K562 (cell line): ENCODE measurements around the gene PARD3B. TPM values are rescaled to one million over a fixed set of nuclear protein-coding genes. Genes with fewer than 3 reads are reported as not detected.

ENCODE experiments used
- ATAC-seq: fragments of 200-7000 bp; cut with Tn5 transposase; 3 replicates; pipeline ENCODE4 v1.9.1; 2020; ENCODE audit warnings: moderate library complexity
- BruUV-seq: library from RNA; stranded (reverse); fragments of 400-500 nt; replicated peaks from 2 replicates; lab custom pipeline; 2021; lab: Mats Ljungman, UMichigan
- CTCF ChIA-PET: fragments of 300-600 bp; formaldehyde crosslinking; extraction: SDS; loops from one replicate; lab custom pipeline; 2021; ENCODE audit warnings: low intra/inter-chr PET ratio; lab: Yijun Ruan, JAX
- POLR2A ChIA-PET: fragments of 300-600, 350-650 bp; sonication (Branson Sonifier 250); formaldehyde crosslinking; extraction: SDS; loops from one replicate; lab custom pipeline; 2021; ENCODE audit warnings: antibody characterized with exemption, inconsistent platforms; lab: Yijun Ruan, JAX
- DNase-seq, 4 experiments: peaks; one replicate each; pipeline versions ENCODE4 v3.0.0 to v3.0.0-alpha.2; 2011 to 2018; ENCODE audit warnings: low spot score in 3 of 4, mixed read lengths in 3 of 4; ENCODE audit errors: extremely low read depth in 1 of 4
- FAIRE-seq: peaks from 2 replicates; lab custom pipeline; 2011; peaks lifted over from hg19 to GRCh38; lab: Jason Lieb, UNC
- H2AFZ ChIP-seq: 2 replicates; pipeline ENCODE4 v1.6.0; 2011; ENCODE audit warnings: low read depth, low read length, control low read depth, inconsistent platforms
- H3K27ac ChIP-seq: fragments of 200-600 bp; 3 replicates; pipeline ENCODE4 v1.8.0; 2011; ENCODE audit warnings: low read depth, mild to moderate bottlenecking, control low read depth, inconsistent platforms, low read length, moderate library complexity, mixed read lengths; ENCODE audit errors: extremely low read depth
- H3K27me3 ChIP-seq, 2 experiments: fragments of 300-600 bp in 1 of 2; 2 replicates in 1 of 2; 3 replicates in 1 of 2; pipeline versions ENCODE4 v1.6.0 to v1.8.0; 2011; ENCODE audit warnings: inconsistent platforms in 2 of 2, low read length in 2 of 2, mild to moderate bottlenecking in 1 of 2, mixed read lengths in 1 of 2, moderate library complexity in 1 of 2; ENCODE audit not compliant: control insufficient read depth in 2 of 2, insufficient read depth in 2 of 2
- H3K36me3 ChIP-seq: fragments of 300-600 bp; 3 replicates; pipeline ENCODE4 v1.8.0; 2011; ENCODE audit warnings: mild to moderate bottlenecking, low read length, inconsistent platforms; ENCODE audit not compliant: control insufficient read depth, insufficient read depth
- H3K4me1 ChIP-seq, 2 experiments: fragments of 200-600 bp in 1 of 2; replicated peaks in 1 of 2; 2 replicates in 1 of 2; 3 replicates in 1 of 2; pipeline versions ENCODE4 v1.5.1 to v1.8.0; 2011; ENCODE audit warnings: inconsistent platforms in 2 of 2, low read length in 2 of 2, mild to moderate bottlenecking in 1 of 2, mixed read lengths in 1 of 2, moderate library complexity in 1 of 2; ENCODE audit not compliant: control insufficient read depth in 2 of 2, insufficient read depth in 2 of 2
- H3K4me2 ChIP-seq: 2 replicates; pipeline ENCODE4 v1.6.1; 2011; ENCODE audit warnings: low read length, control low read depth, inconsistent platforms, mixed read lengths; ENCODE audit not compliant: insufficient read depth
- H3K4me3 ChIP-seq: fragments of 200-600 bp; sonication (generic), shearing (Covaris generic); 2 replicates; pipeline ENCODE4 v1.5.1; 2016; ENCODE audit warnings: control low read depth, inconsistent platforms
- H3K79me2 ChIP-seq: fragments of 200-600 bp; 3 replicates; pipeline ENCODE4 v1.8.0; 2011; ENCODE audit warnings: low read length, inconsistent platforms; ENCODE audit not compliant: control insufficient read depth, insufficient read depth
- H3K9ac ChIP-seq, 2 experiments: 2 replicates each; pipeline versions ENCODE4 v1.6.0 to v1.6.1; 2011; ENCODE audit warnings: low read depth in 2 of 2, low read length in 2 of 2, control low read depth in 1 of 2, inconsistent platforms in 1 of 2, mild to moderate bottlenecking in 1 of 2, mixed read lengths in 1 of 2; ENCODE audit not compliant: insufficient read depth in 1 of 2
- H3K9me1 ChIP-seq: one replicate; pipeline ENCODE4 v1.6.0; 2011; ENCODE audit warnings: inconsistent platforms, mild to moderate bottlenecking, low read length, moderate library complexity; ENCODE audit not compliant: control insufficient read depth, insufficient read depth
- H3K9me3 ChIP-seq: replicated peaks from 2 replicates; pipeline ENCODE4 v1.5.1; 2011; ENCODE audit warnings: low read depth, low read length, inconsistent platforms; ENCODE audit not compliant: control insufficient read depth, insufficient read depth
- H4K20me1 ChIP-seq: replicated peaks from 2 replicates; pipeline ENCODE4 v1.6.1; 2011; ENCODE audit warnings: low read length, inconsistent platforms, mixed read lengths; ENCODE audit not compliant: control insufficient read depth, insufficient read depth
- CTCF ChIP-seq, 3 experiments: IDR thresholded peaks in 2 of 3; conservative IDR thresholded peaks in 1 of 3; 2 replicates each; pipeline ENCODE4 v1.5.1; 2011 to 2012; ENCODE audit warnings: low read length in 3 of 3, mild to moderate bottlenecking in 3 of 3, control low read depth in 2 of 3, improper control_type of control experiment in 1 of 3, inconsistent platforms in 1 of 3, low read depth in 1 of 3, mixed read lengths in 1 of 3, moderate library complexity in 1 of 3; ENCODE audit not compliant: insufficient read depth in 2 of 3
- MEF2A ChIP-seq: IDR thresholded peaks from 2 replicates; pipeline ENCODE4 v1.6.1; 2011; ENCODE audit warnings: low read depth, mild to moderate bottlenecking, low read length, moderate library complexity; ENCODE audit not compliant: control insufficient read depth
- NCOA6 ChIP-seq: fragments of 450-650 bp; IDR thresholded peaks from 2 replicates; pipeline ENCODE4 v1.6.1; 2017; ENCODE audit warnings: mild to moderate bottlenecking
- RAD21 ChIP-seq, 2 experiments: fragments of 250-450 bp in 1 of 2; fragments of 450-650 bp in 1 of 2; sonication (Bioruptor Pico) in 1 of 2; formaldehyde crosslinking in 1 of 2; IDR thresholded peaks in 1 of 2; conservative IDR thresholded peaks in 1 of 2; 2 replicates each; pipeline versions ENCODE4 v1.4.0 to v1.8.0; 2020 to 2022; ENCODE audit warnings: mild to moderate bottlenecking in 2 of 2, moderate library complexity in 1 of 2
- ZNF143 ChIP-seq: sonication (generic); formaldehyde crosslinking; IDR thresholded peaks from 2 replicates; pipeline ENCODE4 v1.9.0; 2022; ENCODE audit warnings: mild to moderate bottlenecking, missing genetic modification reagents
- ZNF512 ChIP-seq: IDR thresholded peaks from 2 replicates; pipeline ENCODE4 v1.6.1; 2016; ENCODE audit warnings: missing genetic modification characterization, missing compliant biosample characterization
- ZNF592 ChIP-seq: fragments of 450-650 bp; IDR thresholded peaks from 2 replicates; pipeline ENCODE4 v1.6.1; 2017; ENCODE audit warnings: antibody characterized with exemption, mild to moderate bottlenecking
- ZNF764 ChIP-seq: fragments of 250-450 bp; sonication (Bioruptor Pico); IDR thresholded peaks from 2 replicates; pipeline ENCODE4 v1.4.0; 2020; ENCODE audit warnings: low read depth, mild to moderate bottlenecking, moderate library complexity
- ZNF780A ChIP-seq: fragments of 250-450 bp; sonication (Bioruptor Pico); IDR thresholded peaks from 2 replicates; pipeline ENCODE4 v1.5.0; 2021; ENCODE audit warnings: mild to moderate bottlenecking
- WGBS: fragments of 100-300 bp; shearing (Covaris generic); methylation state at CpG from one replicate; pipeline ENCODE4 v1.1.6; 2016; ENCODE audit warnings: low coverage, mixed read lengths; ENCODE audit not compliant: insufficient coverage; ENCODE audit errors: missing lambda C conversion rate; 5-methylcytosine and 5-hydroxymethylcytosine counted together
- in situ Hi-C: fragments of 300-500 bp; cut with MboI; formaldehyde crosslinking; loops from 4 replicates; pipeline ENCODE4 v1.15.0; 2018; ENCODE audit warnings: inconsistent platforms, mixed read lengths
- intact Hi-C: fragments of 100-400 bp; cut with micrococcal nuclease; formaldehyde crosslinking; loops from 2 replicates; pipeline ENCODE4 v1.14.2; 2022
- polyA plus RNA-seq, 8 experiments: library from polyadenylated mRNA; depleted of rRNA in 4 of 8; stranded (reverse) in 5 of 8; unstranded in 3 of 8; fragments of >200 nt; fragmentation: Nextera tagmentation in 2 of 8; fragmentation: Illumina TruSeq in 1 of 8; extraction: Ambion mirVana in 2 of 8; extraction: Trizol in 1 of 8; gene quantifications; 2 replicates each; pipeline versions ENCODE4 v1.2.1 to v1.2.3, GENCODE V29; 2011 to 2014; ENCODE audit warnings: inconsistent platforms in 1 of 8, missing spikeins in 1 of 8
- total RNA-seq, 7 experiments: library from RNA; depleted of rRNA in 6 of 7; stranded (reverse); fragments of >200 nt in 6 of 7; fragmentation: Illumina TruSeq in 2 of 7; extraction: Trizol in 2 of 7; gene quantifications; 2 replicates each; pipeline versions ENCODE4 v1.2.1 to v1.2.3, GENCODE V29; 2011 to 2021; ENCODE audit warnings: low replicate concordance in 1 of 7

Gene PARD3B
- total and polyA plus RNA-seq, 9 of the 15 experiments (the other 6 are each of a cell fraction or from before 2014, with no cell fraction given): 0.15 to 3.0 (median 1.1) TPM

GRCh38 chr2:205323929-205324328 is 778.7 kb downstream of the PARD3B start:
- Histone ChIP-seq H3K4me2 (no peak overlapping the region), H3K36me3 (no peaks in the 10 kb centered on the region), H2AFZ (no peak overlapping the region), H3K4me3 (no peak overlapping the region), H3K9ac (no peak overlapping the region), H4K20me1 (no peaks in the 10 kb centered on the region), H3K4me1 (no peaks in the 10 kb centered on the region), H3K27ac (no peak overlapping the region), H3K9me3 (no peaks in the 10 kb centered on the region), H3K79me2 (no peaks in the 10 kb centered on the region), H3K9me1 (no peaks in the 10 kb centered on the region), H3K27me3 (no peaks in the 10 kb centered on the region)
- TF ChIP-seq ZNF780A: no peak
- no peak for TF ChIP-seq ZNF143 (CRISPR knock-in tag)
- no peak for TF ChIP-seq ZNF592
- TF ChIP-seq RAD21 (CRISPR knock-in tag; conservative IDR thresholded peaks at IDR 0.05 in 1 of 2, IDR thresholded peaks at IDR 0.05 in 1 of 2): peak in 1 of 2 experiments; percentile 20; a peak in 1 of 4 replicates
- TF ChIP-seq ZNF764 (CRISPR knock-in tag): peak; percentile 93
- no peak for TF ChIP-seq NCOA6
- peak in 1 of 3 experiments; percentile 26; a peak in 1 of 6 replicates for TF ChIP-seq CTCF (IDR thresholded peaks at IDR 0.05 in 2 of 3, conservative IDR thresholded peaks at IDR 0.05 in 1 of 3; ENCODE audit: insufficient read depth in 2 of 3, low read depth in 1 of 3, low read length in 3 of 3)
- no peak for TF ChIP-seq MEF2A
- no peak for TF ChIP-seq ZNF512 (tag)
- 21% methylated on average over 2 of the region's 2 CpGs for WGBS
- FAIRE-seq (no peak), DNase-seq (no peak), ATAC-seq (no peak)
- intact Hi-C loops (no loop called here), in situ Hi-C loops (no loop called here)
- no TSS peak for BruUV-seq
- CTCF ChIA-PET: interaction anchor here (0.5 to 0.7 kb wide), 2 partner anchors 269 to 901 kb away, joined by 3 read pairs; no protein-coding TSS in a partner anchor
- POLR2A ChIA-PET: no interaction called here
